H9 (cell line): ENCODE data around the gene HPCAL1. TPM values are rescaled to one million over a fixed set of nuclear protein-coding genes. Genes with fewer than 3 reads are reported as not detected.

ENCODE experiments used
- DNase-seq: peaks from one replicate; pipeline ENCODE4 v3.0.0-alpha.2; 2017
- H2AFZ ChIP-seq: one replicate; pipeline ENCODE4 v1.6.1; 2013; ENCODE audit warnings: mild to moderate bottlenecking, low read length, control low read depth, moderate library complexity
- H2AK5ac ChIP-seq: 2 replicates; pipeline ENCODE4 v1.6.1; 2013; ENCODE audit warnings: low read length, control low read depth, mixed read lengths; ENCODE audit not compliant: insufficient read length
- H2BK120ac ChIP-seq: one replicate; pipeline ENCODE4 v1.6.1; 2013; ENCODE audit warnings: low read depth, mild to moderate bottlenecking, low read length, control low read depth, inconsistent platforms; ENCODE audit not compliant: poor library complexity, severe bottlenecking
- H2BK12ac ChIP-seq: 2 replicates; pipeline ENCODE4 v1.6.1; 2013; ENCODE audit warnings: low read length, control low read depth, mixed read lengths, low read depth; ENCODE audit not compliant: insufficient read length
- H2BK15ac ChIP-seq: 2 replicates; pipeline ENCODE4 v1.6.1; 2013; ENCODE audit warnings: low read depth, low read length, control low read depth
- H2BK20ac ChIP-seq: one replicate; pipeline ENCODE4 v1.6.1; 2013; ENCODE audit warnings: low read depth, mild to moderate bottlenecking, low read length, control low read depth, inconsistent platforms; ENCODE audit not compliant: poor library complexity, severe bottlenecking
- H2BK5ac ChIP-seq: 2 replicates; pipeline ENCODE4 v1.6.1; 2013; ENCODE audit warnings: low read length, control low read depth, mixed read lengths; ENCODE audit not compliant: insufficient read length
- H3K14ac ChIP-seq: 2 replicates; pipeline ENCODE4 v1.6.1; 2013; ENCODE audit warnings: low read length, control low read depth; ENCODE audit not compliant: insufficient read depth
- H3K18ac ChIP-seq: 2 replicates; pipeline ENCODE4 v1.6.1; 2013; ENCODE audit warnings: low read depth, mild to moderate bottlenecking, mixed read lengths, low read length, control low read depth; ENCODE audit not compliant: insufficient read length
- H3K23ac ChIP-seq: 2 replicates; pipeline ENCODE4 v1.6.1; 2013; ENCODE audit warnings: low read length, control low read depth, mixed read lengths, low read depth; ENCODE audit not compliant: insufficient read length
- H3K23me2 ChIP-seq: 2 replicates; pipeline ENCODE4 v1.6.1; 2013; ENCODE audit warnings: low read depth, mild to moderate bottlenecking, mixed read lengths, low read length, control low read depth; ENCODE audit not compliant: insufficient read length, poor library complexity, severe bottlenecking
- H3K27ac ChIP-seq: 2 replicates; pipeline ENCODE4 v1.5.1; 2013; ENCODE audit warnings: low read length, control low read depth, mixed read lengths, low read depth; ENCODE audit not compliant: insufficient read length
- H3K27me3 ChIP-seq: 2 replicates; pipeline ENCODE4 v1.6.1; 2013; ENCODE audit warnings: low read length, control low read depth, inconsistent platforms; ENCODE audit not compliant: insufficient read depth
- H3K4ac ChIP-seq: 2 replicates; pipeline ENCODE4 v1.6.1; 2013; ENCODE audit warnings: low read depth, mild to moderate bottlenecking, control low read depth, inconsistent platforms, low read length, moderate library complexity
- H3K4me1 ChIP-seq: 2 replicates; pipeline ENCODE4 v1.6.1; 2013; ENCODE audit warnings: low read length, control low read depth, inconsistent platforms; ENCODE audit not compliant: insufficient read depth
- H3K4me2 ChIP-seq: 2 replicates; pipeline ENCODE4 v1.6.1; 2013; ENCODE audit warnings: low read length, control low read depth, mixed read lengths; ENCODE audit not compliant: insufficient read length, insufficient read depth
- H3K56ac ChIP-seq: 2 replicates; pipeline ENCODE4 v1.6.1; 2013; ENCODE audit warnings: low read depth, mild to moderate bottlenecking, mixed read lengths, low read length, control low read depth; ENCODE audit not compliant: insufficient read length
- H3K79me1 ChIP-seq: 2 replicates; pipeline ENCODE4 v1.6.1; 2013; ENCODE audit warnings: low read depth, mild to moderate bottlenecking, moderate library complexity, low read length, control low read depth, inconsistent platforms; ENCODE audit not compliant: insufficient read depth, poor library complexity, severe bottlenecking
- H3K79me2 ChIP-seq: 2 replicates; pipeline ENCODE4 v1.6.1; 2013; ENCODE audit warnings: low read length, control low read depth, inconsistent platforms; ENCODE audit not compliant: insufficient read depth
- H3K9ac ChIP-seq: 2 replicates; pipeline ENCODE4 v1.6.1; 2013; ENCODE audit warnings: low read length, control low read depth, mixed read lengths; ENCODE audit not compliant: insufficient read length; ENCODE audit errors: extremely low read depth
- H3K9me3 ChIP-seq: one replicate; pipeline ENCODE4 v1.6.1; 2013; ENCODE audit warnings: low read depth, low read length, inconsistent platforms; ENCODE audit not compliant: control insufficient read depth
- H3T11ph ChIP-seq: one replicate; pipeline ENCODE4 v1.6.1; 2013; ENCODE audit warnings: mild to moderate bottlenecking, low read length, control low read depth, inconsistent platforms
- H4K20me1 ChIP-seq: one replicate; pipeline ENCODE4 v1.6.1; 2013; ENCODE audit not compliant: control insufficient read depth, insufficient read length, insufficient read depth
- H4K5ac ChIP-seq: 2 replicates; pipeline ENCODE4 v1.6.1; 2013; ENCODE audit warnings: low read depth, mild to moderate bottlenecking, mixed read lengths, low read length, control low read depth; ENCODE audit not compliant: insufficient read length
- H4K8ac ChIP-seq: replicated peaks from 2 replicates; pipeline ENCODE4 v1.6.1; 2013; ENCODE audit warnings: low read length, control low read depth, mixed read lengths, low read depth; ENCODE audit not compliant: insufficient read length
- H4K91ac ChIP-seq: 2 replicates; pipeline ENCODE4 v1.6.1; 2013; ENCODE audit warnings: low read depth, mild to moderate bottlenecking, moderate library complexity, mixed read lengths, low read length, control low read depth; ENCODE audit not compliant: insufficient read length
- H3K27ac Mint-ChIP-seq, 3 experiments: 2 replicates in 2 of 3; 3 replicates in 1 of 3; pipeline ENCODE4 v1.8.0; 2020 to 2021; ENCODE audit warnings: mixed read lengths in 3 of 3, mild to moderate bottlenecking in 1 of 3, moderate library complexity in 1 of 3
- H3K27me3 Mint-ChIP-seq: 2 replicates; pipeline ENCODE4 v1.8.0; 2021; ENCODE audit warnings: low read depth, mild to moderate bottlenecking, moderate library complexity, mixed read lengths
- H3K36me3 Mint-ChIP-seq, 3 experiments: 2 replicates in 2 of 3; 3 replicates in 1 of 3; pipeline ENCODE4 v1.8.0; 2020 to 2021; ENCODE audit warnings: low read depth in 3 of 3, mixed read lengths in 3 of 3; ENCODE audit not compliant: insufficient read depth in 1 of 3
- H3K4me1 Mint-ChIP-seq, 2 experiments: 2 replicates each; pipeline ENCODE4 v1.8.0; 2020; ENCODE audit warnings: mixed read lengths in 2 of 2
- H3K4me3 Mint-ChIP-seq, 2 experiments: 2 replicates in 1 of 2; 3 replicates in 1 of 2; pipeline ENCODE4 v1.8.0; 2020 to 2021; ENCODE audit warnings: mild to moderate bottlenecking in 2 of 2, mixed read lengths in 2 of 2, moderate library complexity in 1 of 2
- H3K9me3 Mint-ChIP-seq, 2 experiments: 2 replicates in 1 of 2; 3 replicates in 1 of 2; pipeline ENCODE4 v1.8.0; 2020; ENCODE audit warnings: mild to moderate bottlenecking in 2 of 2, mixed read lengths in 2 of 2, moderate library complexity in 1 of 2
- CTCF ChIP-seq: fragments of 200-600 bp; sonication (generic); conservative IDR thresholded peaks from 3 replicates; pipeline ENCODE4 v1.8.0; 2021; ENCODE audit warnings: antibody characterized with exemption, mild to moderate bottlenecking
- WGBS: extraction: QIAGEN DNeasy Blood & Tissue Kit; methylation state at CpG from one replicate; pipeline ENCODE4 v1.1.7; 2013; ENCODE audit warnings: missing lambda C conversion rate, low lambda C conversion rate, mixed read lengths; ENCODE audit not compliant: insufficient read length; ENCODE audit errors: extremely low coverage; 5-methylcytosine and 5-hydroxymethylcytosine counted together
- total RNA-seq: library from RNA; stranded (reverse); gene quantifications from 2 replicates; pipeline ENCODE4 v1.2.1, GENCODE V29; 2021

Gene HPCAL1
- total RNA-seq, 1 experiment from 2014 or later, result 4.7 TPM

- Histone ChIP-seq H3K9me3 (no peaks in the 10 kb centered on the region), H3K9ac (no peak overlapping the region), H3K4me2 (no peak overlapping the region), H2BK12ac (no peak overlapping the region), H4K91ac (no peak overlapping the region), H3K27me3 (no peaks in the 10 kb centered on the region), H3K14ac (no peak overlapping the region), H2AFZ (no peak overlapping the region), H2BK120ac (no peak overlapping the region), H2BK15ac (no peak overlapping the region), H3K23me2 (no peaks in the 10 kb centered on the region), H3K27ac (no peak overlapping the region), H4K5ac (no peak overlapping the region), H3K79me1 (no peaks in the 10 kb centered on the region), H3K79me2 (no peaks in the 10 kb centered on the region), H3K23ac (no peak overlapping the region), H4K20me1 (no peaks in the 10 kb centered on the region), H3K18ac (no peak overlapping the region), H2BK5ac (no peak overlapping the region), H4K8ac (no peak overlapping the region), H3K4me1 (no peaks in the 10 kb centered on the region; the same call in 1 of the 2 replicates), H3K4ac (no peak overlapping the region), H3T11ph (no peak overlapping the region), H3K56ac (no peak overlapping the region), H2AK5ac (no peak overlapping the region), H2BK20ac (no peak overlapping the region)
- no peak for TF ChIP-seq CTCF
- no peaks in the 10 kb centered on the region for H3K36me3 Mint-ChIP-seq
- 0 out of 7 replicates have a peak overlapping the region, but pooled peaks of 1 of the 3 experiments have one; percentile 76 for H3K27ac Mint-ChIP-seq
- no peaks in the 10 kb centered on the region for H3K9me3 Mint-ChIP-seq
- peaks cover 3 to 7% of the 10 kb centered on the region in 2 experiments; a peak in 3 of 4 replicates for H3K4me1 Mint-ChIP-seq
- peaks cover 13% of the 10 kb centered on the region for H3K27me3 Mint-ChIP-seq
- no peak for DNase-seq
- H3K4me3 Mint-ChIP-seq, result no peak overlapping the region
- WGBS, result no CpG with 5 or more reads among the region's 17 CpGs
Measured at GRCh38 chr2:10427618-10427949, 124.9 kb downstream of the HPCAL1 start.
